Islet precursor cell (in vitro differentiated cells): ENCODE data around the gene NLRP4.
"Not testable (repeated sequence)": the region's sequence is repeated elsewhere in the genome, so short reads cannot be mapped to it uniquely, and the experiment has no call there.

Experiments
- DNase-seq: peaks from one replicate; pipeline ENCODE4 v3.0.0-alpha.2; 2018

Gene NLRP4

GRCh38 chr19:55882626-55883025 is 46.3 kb downstream of the NLRP4 start:
- no peak for DNase-seq

- no peak for DNase-seq
These were observed 62.6 kb downstream of the NLRP4 start for GRCh38 chr19:55898911-55899310.

- no peak for DNase-seq
These were observed 65.2 kb downstream of the NLRP4 start for GRCh38 chr19:55901369-55902079.

- no peak for DNase-seq
These were observed 65.9 kb downstream of the NLRP4 start for GRCh38 chr19:55902080-55902751.

- DNase-seq, result no peak
These were observed 70.9 kb downstream of the NLRP4 start for GRCh38 chr19:55907286-55907685.

- no peak for DNase-seq
These were observed 71.4 kb downstream of the NLRP4 start for GRCh38 chr19:55907746-55908145.

GRCh38 chr19:55909801-55910200 is 73.5 kb downstream of the NLRP4 start:
- no peak for DNase-seq

GRCh38 chr19:55912916-55913315 is 76.6 kb downstream of the NLRP4 start:
- no peak for DNase-seq

GRCh38 chr19:55913643-55914268 is 77.4 kb downstream of the NLRP4 start:
- no peak for DNase-seq

GRCh38 chr19:55923556-55923955 is 87.2 kb downstream of the NLRP4 start:
- no peak for DNase-seq

- DNase-seq, result no peak
These were observed 91.7 kb downstream of the NLRP4 start for GRCh38 chr19:55927991-55928390.

GRCh38 chr19:55929258-55929657 is 92.9 kb downstream of the NLRP4 start:
- not testable (repeated sequence) for DNase-seq

- no peak for DNase-seq
These were observed 94.7 kb downstream of the NLRP4 start for GRCh38 chr19:55930996-55931515.
